PC-9 (cell line): ENCODE results near the gene AP1G2.

Experiments
- EZH2 ChIP-seq: fragments of 200-600 bp; sonication (generic); IDR thresholded peaks from 2 replicates; pipeline ENCODE4 v1.8.0; 2017; ENCODE audit warnings: antibody characterized with exemption, low read depth
- TF ChIP-seq, protein P1 (sequence below): fragments of 200-600 bp; sonication (generic); conservative IDR thresholded peaks from 2 replicates; pipeline ENCODE4 v1.6.1; 2017; ENCODE audit warnings: mixed run types, antibody characterized with exemption, mild to moderate bottlenecking, moderate library complexity

DNA sequence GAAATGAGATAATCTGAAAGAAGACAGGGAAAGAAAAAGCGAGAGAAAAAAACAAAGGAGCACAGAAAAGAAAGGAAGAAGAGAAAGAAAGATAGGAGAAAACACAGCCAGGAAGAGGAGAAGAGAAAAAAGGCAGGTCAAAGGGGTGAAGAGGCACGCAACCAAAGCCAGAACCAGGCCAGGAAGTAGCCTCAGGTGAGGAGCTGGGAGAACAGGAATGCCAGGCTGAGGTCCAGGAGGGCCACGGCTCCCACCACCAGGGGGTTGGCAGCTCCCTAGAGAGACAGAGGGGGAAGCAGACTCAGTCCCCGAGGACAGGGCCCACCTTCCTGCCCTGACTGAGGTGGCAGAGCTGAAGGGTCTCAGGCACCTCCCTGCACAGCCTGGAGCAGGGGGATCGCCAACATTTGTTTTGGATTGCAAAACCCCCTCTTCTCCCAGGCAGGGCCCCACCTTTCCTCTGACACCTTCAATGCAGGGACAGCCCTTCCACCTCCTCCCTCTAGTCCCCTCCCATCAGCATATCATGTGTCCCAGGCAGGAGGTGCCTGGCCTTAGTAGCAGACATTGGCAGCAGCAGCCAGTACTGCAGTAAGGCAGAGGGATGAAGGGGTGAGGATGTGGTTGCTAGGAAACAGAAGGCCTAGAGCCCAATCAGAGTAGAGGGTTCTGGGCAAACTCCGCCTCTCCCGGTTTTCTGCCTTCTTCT is 2.0 kb upstream of the AP1G2 start:
- TF ChIP-seq, protein P1, sequence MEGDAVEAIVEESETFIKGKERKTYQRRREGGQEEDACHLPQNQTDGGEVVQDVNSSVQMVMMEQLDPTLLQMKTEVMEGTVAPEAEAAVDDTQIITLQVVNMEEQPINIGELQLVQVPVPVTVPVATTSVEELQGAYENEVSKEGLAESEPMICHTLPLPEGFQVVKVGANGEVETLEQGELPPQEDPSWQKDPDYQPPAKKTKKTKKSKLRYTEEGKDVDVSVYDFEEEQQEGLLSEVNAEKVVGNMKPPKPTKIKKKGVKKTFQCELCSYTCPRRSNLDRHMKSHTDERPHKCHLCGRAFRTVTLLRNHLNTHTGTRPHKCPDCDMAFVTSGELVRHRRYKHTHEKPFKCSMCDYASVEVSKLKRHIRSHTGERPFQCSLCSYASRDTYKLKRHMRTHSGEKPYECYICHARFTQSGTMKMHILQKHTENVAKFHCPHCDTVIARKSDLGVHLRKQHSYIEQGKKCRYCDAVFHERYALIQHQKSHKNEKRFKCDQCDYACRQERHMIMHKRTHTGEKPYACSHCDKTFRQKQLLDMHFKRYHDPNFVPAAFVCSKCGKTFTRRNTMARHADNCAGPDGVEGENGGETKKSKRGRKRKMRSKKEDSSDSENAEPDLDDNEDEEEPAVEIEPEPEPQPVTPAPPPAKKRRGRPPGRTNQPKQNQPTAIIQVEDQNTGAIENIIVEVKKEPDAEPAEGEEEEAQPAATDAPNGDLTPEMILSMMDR = peak; percentile 47
- no peak for TF ChIP-seq EZH2
